OCI-LY7 (cell line): ENCODE data around the gene FAM200B.

Experiments used
- EZH2phosphoT487 ChIP-seq: fragments of 200-600 bp; sonication (generic); IDR thresholded peaks from 2 replicates; pipeline ENCODE4 v1.6.1; 2018; ENCODE audit warnings: low read depth, borderline replicate concordance, mild to moderate bottlenecking, mixed run types, antibody characterized with exemption, low read length, moderate library complexity, mixed read lengths
- TF ChIP-seq, protein P1 (sequence below): fragments of 200-600 bp; sonication (generic); conservative IDR thresholded peaks from 2 replicates; pipeline ENCODE4 v1.5.1; 2014; ENCODE audit warnings: mild to moderate bottlenecking, antibody characterized with exemption, low read length, moderate library complexity, mixed read lengths

- TF ChIP-seq, protein P1, sequence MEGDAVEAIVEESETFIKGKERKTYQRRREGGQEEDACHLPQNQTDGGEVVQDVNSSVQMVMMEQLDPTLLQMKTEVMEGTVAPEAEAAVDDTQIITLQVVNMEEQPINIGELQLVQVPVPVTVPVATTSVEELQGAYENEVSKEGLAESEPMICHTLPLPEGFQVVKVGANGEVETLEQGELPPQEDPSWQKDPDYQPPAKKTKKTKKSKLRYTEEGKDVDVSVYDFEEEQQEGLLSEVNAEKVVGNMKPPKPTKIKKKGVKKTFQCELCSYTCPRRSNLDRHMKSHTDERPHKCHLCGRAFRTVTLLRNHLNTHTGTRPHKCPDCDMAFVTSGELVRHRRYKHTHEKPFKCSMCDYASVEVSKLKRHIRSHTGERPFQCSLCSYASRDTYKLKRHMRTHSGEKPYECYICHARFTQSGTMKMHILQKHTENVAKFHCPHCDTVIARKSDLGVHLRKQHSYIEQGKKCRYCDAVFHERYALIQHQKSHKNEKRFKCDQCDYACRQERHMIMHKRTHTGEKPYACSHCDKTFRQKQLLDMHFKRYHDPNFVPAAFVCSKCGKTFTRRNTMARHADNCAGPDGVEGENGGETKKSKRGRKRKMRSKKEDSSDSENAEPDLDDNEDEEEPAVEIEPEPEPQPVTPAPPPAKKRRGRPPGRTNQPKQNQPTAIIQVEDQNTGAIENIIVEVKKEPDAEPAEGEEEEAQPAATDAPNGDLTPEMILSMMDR, result no peak
- TF ChIP-seq EZH2phosphoT487, result no peak
These were observed 28.8 kb upstream of the FAM200B start for GRCh38 chr4:15652841-15653240.
